ENCODE results near the gene PTPN5. TPM values are rescaled to one million over a fixed set of nuclear protein-coding genes. Genes with fewer than 3 reads are reported as not detected.
"Not testable (repeated sequence)": the region's sequence is repeated elsewhere in the genome, so short reads cannot be mapped to it uniquely, and the experiment has no call there.

Gene PTPN5
- total RNA-seq, 1 donor from 2014 or later: not detected

GRCh38 chr11:18697576-18697975 is 94.0 kb downstream of the PTPN5 start:
- no peak overlapping the region for H3K9ac ChIP-seq (ENCODE audit: low read depth in 1 of 3, low read length in 3 of 3)
- H3K36me3 ChIP-seq (ENCODE audit: control insufficient read depth in 3 of 3, insufficient read depth in 3 of 3, low read length in 3 of 3): peaks cover 6 to 14% (median 10%) of the 10 kb centered on the region in 3 donors
- no peaks in the 10 kb centered on the region for H3K9me3 ChIP-seq (ENCODE audit: control insufficient read depth in 3 of 3, low read length in 3 of 3)
- H3K4me3 ChIP-seq (ENCODE audit: low read length in 3 of 3): no peak overlapping the region
- H3K27me3 ChIP-seq (ENCODE audit: control insufficient read depth in 3 of 3, insufficient read depth in 3 of 3, low read length in 3 of 3): no peaks in the 10 kb centered on the region
- H3K4me1 ChIP-seq (ENCODE audit: control insufficient read depth in 3 of 3, insufficient read depth in 3 of 3, low read length in 3 of 3): peaks cover 15 to 27% (median 22%) of the 10 kb centered on the region in 3 donors
- H3K27ac ChIP-seq (ENCODE audit: low read depth, low read length): peak overlapping the region; percentile 63

- H3K36me3 ChIP-seq (ENCODE audit: control insufficient read depth in 3 of 3, insufficient read depth in 3 of 3, low read length in 3 of 3): peaks cover 2 to 7% (median 5%) of the 10 kb centered on the region in 3 donors
- H3K27ac ChIP-seq (ENCODE audit: low read depth, low read length): no peak overlapping the region
- no peak overlapping the region for H3K9ac ChIP-seq (ENCODE audit: low read depth in 1 of 3, low read length in 3 of 3)
Observed at GRCh38 chr11:18696638-18697225, 94.9 kb downstream of the PTPN5 start.

GRCh38 chr11:18692941-18693760 is 98.4 kb downstream of the PTPN5 start:
- Histone ChIP-seq H3K27ac (ENCODE audit: low read depth, low read length) (no peak overlapping the region), H3K4me3 (ENCODE audit: low read length in 3 of 3) (no peak overlapping the region), H3K36me3 (ENCODE audit: control insufficient read depth in 3 of 3, insufficient read depth in 3 of 3, low read length in 3 of 3) (no peaks in the 10 kb centered on the region), H3K4me1 (ENCODE audit: control insufficient read depth in 3 of 3, insufficient read depth in 3 of 3, low read length in 3 of 3) (peaks cover under 1 to 6% (median under 1%) of the 10 kb centered on the region in 3 donors), H3K9ac (ENCODE audit: low read depth in 1 of 3, low read length in 3 of 3) (no peak overlapping the region), H3K27me3 (ENCODE audit: control insufficient read depth in 3 of 3, insufficient read depth in 3 of 3, low read length in 3 of 3) (no peaks in the 10 kb centered on the region), H3K9me3 (ENCODE audit: control insufficient read depth in 3 of 3, low read length in 3 of 3) (no peaks in the 10 kb centered on the region)

More at GRCh38 chr11:18696638-18697225, 94.9 kb downstream of the PTPN5 start:
- no peaks in the 10 kb centered on the region for H3K9me3 ChIP-seq (ENCODE audit: control insufficient read depth in 3 of 3, low read length in 3 of 3)
- no peaks in the 10 kb centered on the region for H3K27me3 ChIP-seq (ENCODE audit: control insufficient read depth in 3 of 3, insufficient read depth in 3 of 3, low read length in 3 of 3)
- peaks cover 15 to 27% (median 21%) of the 10 kb centered on the region in 3 donors for H3K4me1 ChIP-seq (ENCODE audit: control insufficient read depth in 3 of 3, insufficient read depth in 3 of 3, low read length in 3 of 3)
- no peak overlapping the region for H3K4me3 ChIP-seq (ENCODE audit: low read length in 3 of 3)

- H3K4me1 ChIP-seq (ENCODE audit: control insufficient read depth in 3 of 3, insufficient read depth in 3 of 3, low read length in 3 of 3); H3K27me3 ChIP-seq (ENCODE audit: control insufficient read depth in 3 of 3, insufficient read depth in 3 of 3, low read length in 3 of 3); H3K4me3 ChIP-seq (ENCODE audit: low read length in 3 of 3); H3K36me3 ChIP-seq (ENCODE audit: control insufficient read depth in 3 of 3, insufficient read depth in 3 of 3, low read length in 3 of 3); H3K27ac ChIP-seq (ENCODE audit: low read depth, low read length); H3K9ac ChIP-seq (ENCODE audit: low read depth in 1 of 3, low read length in 3 of 3); H3K9me3 ChIP-seq (ENCODE audit: control insufficient read depth in 3 of 3, low read length in 3 of 3): not testable (repeated sequence)
Observed at GRCh38 chr11:18691467-18692140, 100.0 kb downstream of the PTPN5 start.

GRCh38 chr11:18684267-18684666 is 107.3 kb downstream of the PTPN5 start:
- no peak overlapping the region for H3K4me3 ChIP-seq (ENCODE audit: low read length in 3 of 3)
- H3K27ac ChIP-seq (ENCODE audit: low read depth, low read length): no peak overlapping the region
- H3K4me1 ChIP-seq (ENCODE audit: control insufficient read depth in 3 of 3, insufficient read depth in 3 of 3, low read length in 3 of 3): no peaks in the 10 kb centered on the region
- H3K9me3 ChIP-seq (ENCODE audit: control insufficient read depth in 3 of 3, low read length in 3 of 3): no peaks in the 10 kb centered on the region
- no peaks in the 10 kb centered on the region for H3K36me3 ChIP-seq (ENCODE audit: control insufficient read depth in 3 of 3, insufficient read depth in 3 of 3, low read length in 3 of 3)
- H3K27me3 ChIP-seq (ENCODE audit: control insufficient read depth in 3 of 3, insufficient read depth in 3 of 3, low read length in 3 of 3): no peaks in the 10 kb centered on the region
- no peak overlapping the region for H3K9ac ChIP-seq (ENCODE audit: low read depth in 1 of 3, low read length in 3 of 3)

GRCh38 chr11:18682466-18682865 is 109.1 kb downstream of the PTPN5 start:
- Histone ChIP-seq H3K9me3 (ENCODE audit: control insufficient read depth in 3 of 3, low read length in 3 of 3) (no peaks in the 10 kb centered on the region), H3K9ac (ENCODE audit: low read depth in 1 of 3, low read length in 3 of 3) (no peak overlapping the region), H3K4me1 (ENCODE audit: control insufficient read depth in 3 of 3, insufficient read depth in 3 of 3, low read length in 3 of 3) (no peaks in the 10 kb centered on the region), H3K27me3 (ENCODE audit: control insufficient read depth in 3 of 3, insufficient read depth in 3 of 3, low read length in 3 of 3) (no peaks in the 10 kb centered on the region), H3K36me3 (ENCODE audit: control insufficient read depth in 3 of 3, insufficient read depth in 3 of 3, low read length in 3 of 3) (no peaks in the 10 kb centered on the region), H3K27ac (ENCODE audit: low read depth, low read length) (no peak overlapping the region), H3K4me3 (ENCODE audit: low read length in 3 of 3) (no peak overlapping the region)

GRCh38 chr11:18681949-18682348 is 109.6 kb downstream of the PTPN5 start:
- not testable (repeated sequence) for H3K27me3 ChIP-seq (ENCODE audit: control insufficient read depth in 3 of 3, insufficient read depth in 3 of 3, low read length in 3 of 3); H3K4me1 ChIP-seq (ENCODE audit: control insufficient read depth in 3 of 3, insufficient read depth in 3 of 3, low read length in 3 of 3)

More at GRCh38 chr11:18681949-18682348, 109.6 kb downstream of the PTPN5 start:
- H3K9me3 ChIP-seq (ENCODE audit: control insufficient read depth in 3 of 3, low read length in 3 of 3); H3K4me3 ChIP-seq (ENCODE audit: low read length in 3 of 3); H3K9ac ChIP-seq (ENCODE audit: low read depth in 1 of 3, low read length in 3 of 3); H3K27ac ChIP-seq (ENCODE audit: low read depth, low read length); H3K36me3 ChIP-seq (ENCODE audit: control insufficient read depth in 3 of 3, insufficient read depth in 3 of 3, low read length in 3 of 3): not testable (repeated sequence)

Other genes with a start within 250 kb of the PTPN5 start
- 12.0 TPM for gene UEVLD, start 203.1 kb downstream of the PTPN5 start, total RNA-seq
- not detected for gene MISFA, start 192.0 kb downstream of the PTPN5 start, total RNA-seq
- gene SPTY2D1, start 157.5 kb downstream of the PTPN5 start, total RNA-seq: 13.6 TPM
- 3.1 TPM for gene TMEM86A, start 93.0 kb downstream of the PTPN5 start, total RNA-seq
- 7.3 TPM for gene IGSF22, start 65.6 kb downstream of the PTPN5 start, total RNA-seq
- gene MRGPRX1, start 147.6 kb upstream of the PTPN5 start, total RNA-seq: not detected

Data from skeletal muscle tissue (tissue), 4 donors.